Transverse colon (tissue), 4 donors: Measurements from ENCODE around the gene COPZ1.

Experiments
- CTCF ChIP-seq, 5 experiments: fragments of 200-600 bp in 3 of 5; fragments of 450-650 bp in 2 of 5; sonication (generic) in 3 of 5; IDR thresholded peaks; 1 replicate in 2 of 5; 2 replicates in 3 of 5; pipeline ENCODE4 v1.5.1; 2016 to 2017; ENCODE audit warnings: antibody characterized with exemption in 5 of 5, inconsistent platforms in 3 of 5, mild to moderate bottlenecking in 2 of 5, moderate library complexity in 1 of 5
- POLR2A ChIP-seq: fragments of 450-650 bp; IDR thresholded peaks from one replicate; pipeline ENCODE4 v1.6.1; 2016; ENCODE audit warnings: antibody characterized with exemption, mild to moderate bottlenecking, moderate library complexity
- POLR2AphosphoS5 ChIP-seq, 3 donors: sonication (generic); formaldehyde crosslinking; IDR thresholded peaks; one replicate each; pipeline ENCODE4 v1.6.1; 2016; ENCODE audit warnings: antibody characterized with exemption in 3 of 3

GRCh38 chr12:54349679-54350078 lies 24.7 kb downstream of the COPZ1 start:
- TF ChIP-seq CTCF (IDR thresholded peaks at IDR 0.05): no peak
- no peak for TF ChIP-seq POLR2AphosphoS5 (IDR thresholded peaks at IDR 0.05)
- TF ChIP-seq POLR2A: no peak
